ENCODE data around the gene CCDC13.

- TF ChIP-seq CTCF (optimal IDR thresholded peaks at IDR 0.05 in 1 of 3, IDR thresholded peaks at IDR 0.05 in 1 of 3, conservative IDR thresholded peaks at IDR 0.05 in 1 of 3; ENCODE audit: extremely low read depth in 1 of 3, insufficient read depth in 2 of 3, low read length in 3 of 3), result no peak
- TF ChIP-seq EZH2 (IDR thresholded peaks at IDR 0.05; ENCODE audit: low read length), result no peak
Measured at GRCh38 chr3:42814246-42814645, 41.2 kb upstream of the CCDC13 start.
